Anterior cingulate cortex (tissue), 58 donors: ENCODE results near the gene NFKB1.
"Not testable (repeated sequence)": the region's sequence is repeated elsewhere in the genome, so short reads cannot be mapped to it uniquely, and the experiment has no call there.

Experiments used
- DNase-seq, 58 donors: peaks; one replicate each; lab custom pipeline; 2025; lab: John Stamatoyannopoulos, UW

The NFKB1 gene, protein sequence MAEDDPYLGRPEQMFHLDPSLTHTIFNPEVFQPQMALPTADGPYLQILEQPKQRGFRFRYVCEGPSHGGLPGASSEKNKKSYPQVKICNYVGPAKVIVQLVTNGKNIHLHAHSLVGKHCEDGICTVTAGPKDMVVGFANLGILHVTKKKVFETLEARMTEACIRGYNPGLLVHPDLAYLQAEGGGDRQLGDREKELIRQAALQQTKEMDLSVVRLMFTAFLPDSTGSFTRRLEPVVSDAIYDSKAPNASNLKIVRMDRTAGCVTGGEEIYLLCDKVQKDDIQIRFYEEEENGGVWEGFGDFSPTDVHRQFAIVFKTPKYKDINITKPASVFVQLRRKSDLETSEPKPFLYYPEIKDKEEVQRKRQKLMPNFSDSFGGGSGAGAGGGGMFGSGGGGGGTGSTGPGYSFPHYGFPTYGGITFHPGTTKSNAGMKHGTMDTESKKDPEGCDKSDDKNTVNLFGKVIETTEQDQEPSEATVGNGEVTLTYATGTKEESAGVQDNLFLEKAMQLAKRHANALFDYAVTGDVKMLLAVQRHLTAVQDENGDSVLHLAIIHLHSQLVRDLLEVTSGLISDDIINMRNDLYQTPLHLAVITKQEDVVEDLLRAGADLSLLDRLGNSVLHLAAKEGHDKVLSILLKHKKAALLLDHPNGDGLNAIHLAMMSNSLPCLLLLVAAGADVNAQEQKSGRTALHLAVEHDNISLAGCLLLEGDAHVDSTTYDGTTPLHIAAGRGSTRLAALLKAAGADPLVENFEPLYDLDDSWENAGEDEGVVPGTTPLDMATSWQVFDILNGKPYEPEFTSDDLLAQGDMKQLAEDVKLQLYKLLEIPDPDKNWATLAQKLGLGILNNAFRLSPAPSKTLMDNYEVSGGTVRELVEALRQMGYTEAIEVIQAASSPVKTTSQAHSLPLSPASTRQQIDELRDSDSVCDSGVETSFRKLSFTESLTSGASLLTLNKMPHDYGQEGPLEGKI

DNA sequence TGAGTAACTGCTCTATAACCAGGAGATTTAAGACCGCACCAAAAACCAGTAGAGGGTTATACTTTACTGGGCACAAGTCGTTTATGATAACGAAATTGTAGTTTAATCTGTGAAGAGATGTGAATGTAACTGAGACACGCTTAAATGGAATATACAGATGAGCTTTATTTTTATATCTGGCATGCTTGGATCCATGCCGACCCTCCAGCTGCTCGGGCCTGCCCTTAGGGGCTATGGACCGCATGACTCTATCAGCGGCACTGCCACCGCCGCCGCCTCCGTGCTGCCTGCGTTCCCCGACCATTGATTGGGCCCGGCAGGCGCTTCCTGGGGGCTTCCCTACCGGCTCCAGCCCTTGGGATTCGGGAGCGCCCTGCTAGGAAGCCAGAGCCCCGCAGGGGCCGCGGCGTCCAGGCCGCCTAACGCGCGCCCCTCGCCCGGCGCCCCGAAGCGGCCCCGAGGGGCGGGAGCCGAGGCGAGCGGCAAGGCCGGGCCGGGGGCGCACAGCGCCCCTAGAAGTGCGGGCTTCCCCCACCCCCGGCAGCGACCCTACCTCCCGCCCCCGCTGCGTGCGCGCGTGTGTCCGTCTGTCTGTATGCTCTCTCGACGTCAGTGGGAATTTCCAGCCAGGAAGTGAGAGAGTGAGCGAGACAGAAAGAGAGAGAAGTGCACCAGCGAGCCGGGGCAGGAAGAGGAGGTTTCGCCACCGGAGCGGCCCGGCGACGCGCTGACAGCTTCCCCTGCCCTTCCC, at the start of gene NFKB1:
NFKB1 (plus strand) TSS at position 664 of the 751 bp plus-strand sequence. CDS start 24,160 bp downstream, outside the sequence.
- DNase-seq = peak in 53 of 58 donors; percentile 16 to 82 (median 54)

DNA sequence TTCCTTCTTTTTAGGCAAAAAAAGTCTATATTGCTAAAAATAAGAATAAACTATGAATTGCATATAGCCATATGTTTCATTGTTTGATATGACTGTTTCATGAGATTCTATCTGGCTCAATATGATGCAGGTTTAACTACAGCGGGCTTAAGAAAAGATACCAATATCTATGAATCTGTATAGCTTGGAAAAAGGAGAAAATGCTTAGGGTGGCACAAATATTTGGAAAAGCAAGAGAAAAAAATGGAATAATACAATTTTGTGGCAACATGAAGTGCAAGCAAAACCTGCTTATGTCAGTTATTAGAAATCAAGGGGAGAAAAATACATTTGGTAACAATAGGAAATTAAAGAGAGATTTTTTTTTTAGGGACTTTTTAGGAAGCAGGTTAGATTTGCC, 48.3 kb upstream of the NFKB1 start:
- no peak for DNase-seq

DNA sequence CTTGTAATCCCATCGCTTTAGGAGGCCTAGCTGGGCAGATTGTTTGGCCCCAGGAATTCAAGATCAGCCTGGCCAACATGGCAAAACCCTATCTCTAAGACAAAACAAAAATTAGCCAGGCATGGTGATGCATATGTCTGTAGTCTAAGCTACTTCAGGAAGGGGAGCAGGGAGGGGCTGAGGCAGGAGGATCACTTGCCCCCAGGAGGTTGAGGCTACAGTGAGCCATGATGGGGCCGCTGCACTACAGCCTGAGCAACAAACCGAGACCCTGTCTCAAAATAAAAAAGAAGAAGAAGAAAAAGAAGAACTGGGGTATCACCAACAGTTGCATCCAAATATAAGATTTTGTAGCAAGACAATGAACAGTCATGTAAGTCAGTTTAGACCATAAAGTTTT, 47.3 kb upstream of the NFKB1 start:
- no peak for DNase-seq

DNA sequence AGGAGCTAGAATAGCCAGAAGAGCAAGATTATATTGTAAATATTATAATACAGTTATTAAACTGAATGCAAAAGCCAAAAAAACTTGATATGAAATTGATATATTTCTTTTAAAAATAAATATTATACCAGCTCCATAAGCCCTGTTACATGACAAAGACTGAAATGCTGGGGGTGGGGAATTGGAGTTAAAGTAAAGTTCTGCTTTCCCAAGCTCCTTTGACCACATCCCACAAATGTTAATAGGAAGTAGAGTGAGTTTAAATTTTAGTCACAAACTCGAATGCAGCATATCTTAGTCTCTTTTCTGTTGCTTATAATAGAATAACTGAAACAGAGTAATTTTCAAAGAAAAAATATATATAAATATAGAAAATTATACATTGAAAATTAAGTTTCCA, 46.9 kb upstream of the NFKB1 start:
- DNase-seq = no peak

DNA sequence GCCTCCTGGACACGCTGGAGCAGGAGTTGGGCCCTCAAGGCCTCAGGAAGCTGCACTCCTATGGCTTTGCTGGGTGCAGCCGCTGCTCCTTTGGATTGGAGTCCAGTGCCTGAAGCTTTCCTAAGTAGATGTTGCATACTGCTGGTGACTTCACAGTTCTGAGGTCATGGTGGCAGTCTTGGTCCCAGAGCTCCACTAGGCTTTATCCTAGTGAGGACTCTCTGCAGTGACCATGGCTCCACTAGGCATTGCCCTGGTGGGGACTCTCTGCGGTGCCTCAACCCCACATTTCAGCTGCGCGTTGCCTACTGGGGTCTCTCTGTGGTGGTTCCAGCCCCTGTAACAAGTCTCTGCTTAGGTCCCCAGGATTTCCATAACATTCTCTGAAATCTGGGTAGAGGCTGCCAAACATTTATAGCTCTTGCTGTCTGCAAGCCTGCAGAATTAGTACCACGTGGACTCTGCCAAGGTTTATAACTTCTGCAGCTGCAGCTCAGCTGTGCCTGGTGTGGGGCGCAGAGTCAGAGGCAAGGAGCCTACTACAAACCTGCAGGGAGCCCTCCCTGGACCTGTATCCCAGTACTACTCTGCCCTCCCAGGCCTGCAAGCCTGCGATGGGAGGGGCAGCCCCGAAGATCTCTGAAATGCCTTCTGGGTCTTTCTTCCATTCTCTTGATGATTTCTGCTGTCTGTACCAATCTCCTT, 46.0 kb upstream of the NFKB1 start:
- DNase-seq = no peak

DNA sequence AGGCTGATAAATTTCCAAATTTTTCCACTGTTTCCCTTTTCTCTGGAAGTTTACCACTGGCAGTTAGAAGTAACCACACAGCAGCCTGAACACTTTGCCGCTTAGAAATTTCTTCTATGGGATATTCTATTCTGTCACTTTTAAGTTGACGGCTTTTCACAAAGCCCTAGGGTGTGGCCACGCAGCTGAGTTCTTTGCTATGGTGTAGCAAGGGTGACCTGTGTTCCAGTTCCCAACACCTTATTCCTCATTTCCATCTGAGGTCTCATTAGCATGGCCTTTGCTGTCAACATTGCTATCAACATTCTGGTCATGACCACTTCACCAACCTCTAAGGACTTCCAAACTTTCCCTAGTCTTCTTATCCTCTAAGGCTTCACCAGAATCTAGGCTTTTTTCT, 45.4 kb upstream of the NFKB1 start:
- DNase-seq = no peak

DNA sequence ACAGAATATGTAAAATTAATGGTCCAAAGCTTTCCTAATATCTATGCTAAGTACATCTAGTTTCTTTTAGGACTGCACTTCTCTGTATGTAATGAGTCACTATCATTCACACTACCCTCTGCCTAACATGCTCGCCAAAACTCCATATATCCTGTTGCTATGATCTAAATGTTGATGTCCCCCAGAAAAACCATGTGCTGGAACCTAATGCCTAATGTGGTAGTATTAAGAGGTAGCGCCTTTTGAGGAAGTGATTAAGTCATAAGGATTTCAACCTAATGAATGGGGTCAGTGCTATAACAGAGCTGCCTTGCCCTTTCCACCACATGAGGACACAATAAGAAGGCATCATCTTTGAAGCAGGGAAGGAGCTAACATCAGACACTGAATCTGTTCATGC, 34.9 kb upstream of the NFKB1 start:
- DNase-seq = no peak

DNA sequence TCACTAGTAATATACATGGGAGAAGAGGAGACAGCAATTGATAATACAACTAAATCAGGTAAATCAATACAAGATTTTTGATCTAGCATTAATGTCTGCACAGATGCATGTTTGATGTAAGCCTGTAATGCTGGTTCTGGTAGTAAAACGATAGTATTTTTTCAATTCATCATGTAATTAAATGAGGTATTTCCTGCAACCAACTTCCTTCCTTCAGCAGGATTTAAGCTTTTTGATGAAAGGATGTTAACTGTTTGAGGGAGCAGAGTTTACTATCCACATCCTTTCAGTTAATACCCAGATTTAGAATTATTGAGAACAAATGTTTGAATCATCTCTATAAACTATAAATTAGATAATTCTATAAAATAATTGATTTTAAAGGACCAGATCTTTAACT, 31.4 kb upstream of the NFKB1 start:
- DNase-seq = no peak

DNA sequence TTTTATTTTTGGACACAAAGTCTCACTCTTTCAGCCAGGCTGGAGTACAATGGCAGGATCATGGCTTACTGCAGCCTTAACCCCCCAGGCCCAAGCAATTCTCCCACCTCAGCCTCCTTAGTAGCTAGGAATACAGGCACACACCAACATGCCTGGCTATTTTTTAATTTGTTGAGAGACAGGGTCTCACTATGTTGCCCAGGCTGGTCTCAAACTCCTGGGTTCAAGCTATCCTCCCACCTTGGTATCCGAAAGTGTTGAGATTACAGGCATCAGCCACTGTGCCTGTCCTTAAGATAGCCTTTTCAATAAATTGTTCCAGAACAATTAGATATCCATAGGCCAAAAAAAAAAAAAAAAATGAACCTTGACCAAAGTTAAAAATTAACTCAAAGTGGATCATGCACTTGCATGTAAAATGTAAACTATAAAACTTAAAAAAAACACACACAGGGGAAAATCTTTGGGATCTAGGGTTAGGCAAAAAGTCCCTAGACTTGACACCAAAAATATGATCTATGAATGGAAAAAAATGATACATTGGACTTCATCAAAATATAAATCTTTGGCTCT, 28.6 kb upstream of the NFKB1 start:
- DNase-seq = no peak

DNA sequence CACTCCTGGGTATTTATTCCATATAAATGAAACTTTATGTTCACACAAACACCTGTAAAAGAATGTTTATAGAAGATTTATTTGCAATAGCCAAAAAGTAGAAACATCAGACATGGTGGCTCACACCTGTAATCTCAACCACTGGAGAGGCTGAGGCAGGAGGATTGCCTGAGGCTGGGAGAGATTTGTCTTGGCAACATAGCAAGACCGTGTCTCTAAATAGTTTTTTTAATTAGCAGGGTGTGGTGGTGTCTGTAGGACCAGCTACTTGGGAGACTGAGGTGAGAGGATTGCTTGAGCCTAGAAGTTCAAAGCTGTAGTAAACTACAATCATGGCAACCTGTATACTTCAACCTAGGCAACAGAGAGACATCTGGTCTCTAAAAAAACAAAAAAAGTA, 27.7 kb upstream of the NFKB1 start:
- no peak for DNase-seq

DNA sequence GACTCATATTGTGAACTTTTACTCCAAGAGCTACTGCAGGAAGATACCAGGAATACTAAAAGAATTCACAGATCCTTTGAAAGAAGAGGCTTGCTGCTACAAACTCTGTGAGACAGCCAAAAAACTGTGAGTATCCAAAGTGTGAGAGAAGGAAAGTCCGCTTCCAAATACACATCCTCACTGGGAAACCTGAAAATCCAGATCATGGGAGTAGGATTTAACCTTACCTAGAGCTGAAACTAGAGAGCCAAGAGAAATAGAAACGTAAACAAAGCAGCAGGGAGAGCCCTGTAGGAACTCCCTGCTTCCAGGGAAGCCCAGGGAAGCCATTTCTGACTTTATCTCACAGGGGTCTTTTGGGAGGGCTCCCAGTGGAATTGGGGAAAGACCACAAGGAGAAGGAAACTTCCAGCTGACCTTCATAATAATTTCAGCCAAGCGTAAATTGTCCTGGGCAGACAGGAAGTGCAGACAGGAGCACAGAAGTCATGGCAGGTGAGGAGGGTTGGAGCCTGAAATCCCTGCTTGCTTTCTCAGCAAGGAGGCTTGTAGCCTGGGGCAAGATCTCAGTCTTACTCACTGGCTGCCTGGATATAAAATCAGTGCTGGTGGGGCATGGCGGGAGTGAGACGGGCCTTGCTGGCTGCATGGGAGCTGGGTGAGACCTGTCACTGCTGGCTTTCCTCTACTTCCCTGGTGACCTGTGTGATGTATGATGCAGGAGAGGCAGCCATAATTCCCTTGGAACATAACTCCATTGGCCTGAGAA, 26.2 kb upstream of the NFKB1 start:
- no peak for DNase-seq

DNA sequence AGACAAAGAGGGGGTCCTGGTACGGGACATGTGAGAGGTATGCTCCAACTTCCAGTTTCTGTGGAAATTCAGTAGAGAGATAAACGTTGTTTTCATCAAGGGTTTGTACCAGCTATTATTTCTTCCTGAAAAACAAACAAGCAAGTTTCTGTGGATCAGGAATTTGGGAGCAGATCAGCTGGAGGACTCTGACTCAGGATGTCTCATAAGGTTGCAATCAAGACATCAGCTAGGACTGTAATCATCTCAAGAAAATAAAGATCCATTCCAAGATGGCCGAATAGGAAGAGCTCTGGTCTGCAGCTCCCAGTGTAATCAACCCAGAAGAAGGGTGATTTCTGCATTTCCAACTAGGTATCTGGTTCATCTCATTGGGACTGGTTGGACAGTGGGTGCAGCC, 23.5 kb upstream of the NFKB1 start:
- DNase-seq = no peak

DNA sequence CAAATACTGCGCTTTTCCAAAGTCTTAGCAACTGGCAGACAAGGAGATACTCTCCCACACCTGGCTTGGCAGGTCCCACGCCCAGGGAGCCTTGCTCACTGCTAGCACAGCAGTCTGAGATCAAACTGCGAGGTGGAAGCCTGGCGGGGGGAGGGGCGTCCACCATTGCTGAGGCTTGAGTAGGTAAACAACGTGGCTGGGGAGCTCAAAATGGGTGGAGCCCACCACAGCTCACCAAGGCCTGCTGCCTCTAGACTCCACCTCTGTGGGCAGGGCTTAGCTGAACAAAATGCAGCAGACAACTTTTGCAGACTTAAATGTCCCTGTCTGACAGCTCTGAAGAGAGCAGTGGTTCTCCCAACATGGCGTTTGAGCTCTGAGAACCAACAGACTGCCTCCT, 23.0 kb upstream of the NFKB1 start:
- DNase-seq = no peak

DNA sequence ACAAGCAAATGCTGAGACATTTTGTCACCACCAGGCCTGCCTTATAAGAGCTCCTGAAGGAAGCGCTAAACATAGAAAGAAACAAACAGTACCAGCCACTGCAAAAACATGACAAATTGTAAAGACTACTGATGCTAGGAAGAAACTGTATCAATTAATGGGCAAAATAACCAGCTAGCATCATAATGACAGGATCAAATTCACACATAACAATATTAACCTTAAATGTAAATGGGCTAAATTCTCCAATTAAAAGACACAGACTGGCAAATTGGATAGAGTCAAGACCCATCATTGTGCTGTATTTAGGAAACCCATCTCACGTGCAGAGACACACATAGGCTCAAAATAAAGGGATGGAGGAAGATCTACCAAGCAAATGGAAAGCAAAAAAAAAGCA, 21.3 kb upstream of the NFKB1 start:
- not testable (repeated sequence) for DNase-seq

DNA sequence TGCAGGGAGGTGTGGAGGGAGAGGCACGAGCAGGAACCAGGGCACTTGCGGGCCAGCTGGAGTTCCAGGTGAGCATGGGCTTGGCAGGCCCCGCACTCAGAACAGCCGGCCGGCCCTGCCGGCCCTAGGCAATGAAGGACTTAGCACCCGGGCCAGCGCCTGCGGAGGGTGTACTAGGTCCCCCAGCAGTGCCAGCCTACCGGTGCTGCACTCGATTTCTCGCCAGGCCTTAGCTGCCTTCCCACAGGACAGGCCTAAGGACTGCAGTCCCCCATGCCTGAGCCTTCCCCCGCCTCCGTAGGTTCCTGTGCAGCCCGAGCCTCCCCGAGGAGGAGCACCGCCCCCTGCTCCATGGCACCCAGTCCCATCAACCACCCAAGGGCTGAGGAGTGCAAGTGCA, 18.0 kb upstream of the NFKB1 start:
- DNase-seq = no peak

DNA sequence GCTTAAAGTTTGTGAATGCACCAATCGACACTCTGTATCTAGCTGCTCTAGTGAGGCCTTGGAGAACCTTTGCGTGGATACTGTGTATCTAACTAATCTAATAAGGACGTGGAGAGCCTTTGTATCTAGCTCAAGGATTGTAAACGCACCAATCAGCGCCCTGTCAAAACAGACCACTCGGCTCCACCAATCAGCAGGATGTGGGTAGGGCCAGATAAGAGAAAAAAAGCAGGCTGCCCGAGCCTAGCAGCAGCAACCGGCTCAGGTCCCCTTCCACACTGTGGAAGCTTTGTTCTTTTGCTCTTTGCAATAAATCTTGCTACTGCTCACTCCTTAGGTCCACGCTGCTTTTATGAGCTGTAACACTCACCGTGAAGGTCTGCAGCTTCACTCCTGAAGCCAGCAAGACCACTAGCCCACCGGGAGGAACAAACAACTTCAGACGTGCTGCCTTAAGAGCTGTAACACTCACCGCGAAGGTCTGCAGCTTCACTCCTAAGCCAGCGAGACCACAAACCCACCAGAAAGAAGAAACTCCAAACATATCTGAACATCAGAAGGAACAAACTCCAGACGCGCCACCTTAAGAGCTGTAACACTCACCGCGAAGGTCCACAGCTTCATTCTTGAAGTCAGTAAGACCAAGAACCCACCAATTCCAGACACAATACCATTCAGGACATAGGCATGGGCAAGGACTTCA, 17.0 kb upstream of the NFKB1 start:
- DNase-seq = not testable (repeated sequence)

DNA sequence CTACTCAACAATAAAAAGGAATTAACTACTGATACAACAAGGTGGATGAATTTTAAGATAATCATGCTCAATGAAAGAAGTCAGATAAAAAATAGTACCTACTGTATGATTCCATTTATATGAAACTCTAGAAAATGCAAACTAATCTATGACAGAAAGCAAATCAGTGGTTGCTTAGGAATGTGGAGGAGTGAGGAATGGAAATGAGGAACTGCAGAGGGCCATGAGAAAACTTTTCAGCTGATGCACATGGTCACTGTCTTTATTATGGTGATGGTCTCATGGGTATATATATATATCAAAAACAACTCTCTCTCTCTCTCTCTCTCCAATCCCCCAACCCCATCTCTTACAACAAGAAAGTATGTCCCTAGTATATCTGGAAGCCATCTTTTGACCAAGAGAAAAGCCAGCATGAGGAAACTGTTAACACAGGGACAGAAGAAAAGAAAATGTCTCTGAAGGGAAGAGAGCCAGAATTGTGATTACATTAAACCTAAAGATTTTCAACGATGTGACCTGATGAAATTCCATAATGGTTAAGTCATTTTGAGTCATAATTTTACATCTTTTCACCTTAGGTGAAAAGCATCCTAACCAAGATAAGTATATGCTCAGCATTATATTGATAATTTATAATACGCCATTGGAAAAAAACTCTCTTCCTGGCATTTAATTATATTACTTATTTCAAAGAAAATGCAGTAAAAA, 8.5 kb upstream of the NFKB1 start:
- no peak for DNase-seq

DNA sequence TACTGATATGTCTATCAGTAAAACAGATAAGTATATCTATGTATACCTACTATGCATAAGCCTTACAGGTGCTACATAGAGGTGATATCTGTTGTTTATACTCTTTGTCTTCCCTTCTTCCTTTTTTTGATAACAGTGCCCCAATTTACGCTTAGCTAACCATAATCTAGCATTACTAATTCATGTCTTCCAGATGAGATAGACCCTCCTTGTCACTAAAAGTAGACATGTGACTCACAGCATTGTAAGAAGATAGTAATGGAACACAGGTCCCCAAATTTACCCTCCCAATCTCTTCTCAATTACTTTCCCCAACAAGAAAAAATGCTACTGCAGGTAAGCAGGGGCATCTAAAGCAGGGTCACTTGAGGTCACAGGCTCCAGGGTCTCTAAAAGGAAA, 7.9 kb upstream of the NFKB1 start:
- DNase-seq = no peak
